Neuronal stem cell (in vitro differentiated cells): ENCODE results near the gene CDC42EP3.

Experiments
- DNase-seq: peaks from one replicate; pipeline ENCODE4 v3.0.0-alpha.2; 2013; ENCODE audit warnings: low spot score
- H2AFZ ChIP-seq: one replicate; pipeline ENCODE4 v1.6.1; 2013; ENCODE audit warnings: mild to moderate bottlenecking, low read length, inconsistent platforms
- H2AK5ac ChIP-seq: 2 replicates; pipeline ENCODE4 v1.6.1; 2013; ENCODE audit warnings: low read depth, mild to moderate bottlenecking, inconsistent platforms, low read length, moderate library complexity, mixed read lengths
- H2BK120ac ChIP-seq: 2 replicates; pipeline ENCODE4 v1.6.1; 2013; ENCODE audit warnings: low read depth, mild to moderate bottlenecking, inconsistent platforms, low read length, moderate library complexity, mixed read lengths
- H2BK12ac ChIP-seq: one replicate; pipeline ENCODE4 v1.6.1; 2013; ENCODE audit warnings: low read length, inconsistent platforms
- H2BK15ac ChIP-seq: 2 replicates; pipeline ENCODE4 v1.6.1; 2013; ENCODE audit warnings: mild to moderate bottlenecking, low read length, inconsistent platforms, mixed read lengths
- H2BK5ac ChIP-seq: one replicate; pipeline ENCODE4 v1.6.1; 2013; ENCODE audit warnings: inconsistent platforms, mild to moderate bottlenecking, low read length, moderate library complexity
- H3K14ac ChIP-seq: one replicate; pipeline ENCODE4 v1.6.1; 2013; ENCODE audit warnings: low read length, inconsistent platforms
- H3K18ac ChIP-seq: 2 replicates; pipeline ENCODE4 v1.6.1; 2013; ENCODE audit warnings: low read length, inconsistent platforms
- H3K23ac ChIP-seq: 2 replicates; pipeline ENCODE4 v1.6.1; 2013; ENCODE audit warnings: low read depth, mild to moderate bottlenecking, mixed read lengths, low read length, inconsistent platforms; ENCODE audit not compliant: poor library complexity
- H3K27ac ChIP-seq: replicated peaks from 3 replicates; pipeline ENCODE4 v1.5.1; 2013; ENCODE audit warnings: low read length, inconsistent platforms
- H3K27me3 ChIP-seq, 3 experiments: 2 replicates each; pipeline ENCODE4 v1.6.1; 2013; ENCODE audit warnings: low read length in 3 of 3, mild to moderate bottlenecking in 2 of 3, inconsistent platforms in 1 of 3, low read depth in 1 of 3, mixed read lengths in 1 of 3, moderate library complexity in 1 of 3; ENCODE audit not compliant: control insufficient read depth in 3 of 3, insufficient read depth in 3 of 3
- H3K36me3 ChIP-seq, 2 donors: replicated peaks in 1 of 2; 2 replicates each; pipeline ENCODE4 v1.6.1; 2013; ENCODE audit warnings: low read length in 2 of 2; ENCODE audit not compliant: control insufficient read depth in 2 of 2, insufficient read depth in 2 of 2
- H3K4ac ChIP-seq: 2 replicates; pipeline ENCODE4 v1.6.1; 2013; ENCODE audit warnings: inconsistent platforms, mild to moderate bottlenecking, low read length, moderate library complexity
- H3K4me1 ChIP-seq, 2 donors: 1 replicate in 1 of 2; 2 replicates in 1 of 2; pipeline ENCODE4 v1.6.1; 2013; ENCODE audit warnings: low read length in 2 of 2, low read depth in 1 of 2; ENCODE audit not compliant: control insufficient read depth in 2 of 2, insufficient read depth in 1 of 2
- H3K4me2 ChIP-seq: one replicate; pipeline ENCODE4 v1.6.1; 2013; ENCODE audit warnings: mild to moderate bottlenecking, low read length, inconsistent platforms; ENCODE audit not compliant: insufficient read depth, poor library complexity, severe bottlenecking
- H3K4me3 ChIP-seq, 2 donors: 2 replicates each; pipeline ENCODE4 v1.5.1; 2013; ENCODE audit warnings: low read length in 2 of 2, mild to moderate bottlenecking in 2 of 2, inconsistent platforms in 1 of 2, moderate library complexity in 1 of 2
- H3K79me1 ChIP-seq: one replicate; pipeline ENCODE4 v1.6.1; 2013; ENCODE audit warnings: low read depth, mild to moderate bottlenecking, inconsistent platforms, low read length, moderate library complexity
- H3K9ac ChIP-seq: one replicate; pipeline ENCODE4 v1.6.1; 2013; ENCODE audit warnings: mild to moderate bottlenecking, low read depth, low read length, inconsistent platforms; ENCODE audit not compliant: poor library complexity
- H3K9me3 ChIP-seq, 2 donors: replicated peaks in 1 of 2; 2 replicates each; pipeline versions ENCODE3 to v1.6.1; 2013; ENCODE audit warnings: low read length in 2 of 2, mild to moderate bottlenecking in 2 of 2, inconsistent platforms in 1 of 2, low read depth in 1 of 2, mixed read lengths in 1 of 2, moderate library complexity in 1 of 2; ENCODE audit not compliant: control insufficient read depth in 2 of 2, insufficient read depth in 1 of 2
- H4K8ac ChIP-seq: one replicate; pipeline ENCODE4 v1.6.1; 2013; ENCODE audit warnings: low read depth, mild to moderate bottlenecking, inconsistent platforms, low read length, moderate library complexity
- H4K91ac ChIP-seq: one replicate; pipeline ENCODE4 v1.6.1; 2013; ENCODE audit warnings: low read length, low read depth, mild to moderate bottlenecking, inconsistent platforms; ENCODE audit not compliant: poor library complexity
- WGBS, 2 donors: extraction: QIAGEN DNeasy Blood & Tissue Kit; methylation state at CpG; one replicate each; pipeline ENCODE4 v1.1.7; 2013; ENCODE audit warnings: missing lambda C conversion rate in 2 of 2, mixed read lengths in 1 of 2; ENCODE audit not compliant: insufficient read length in 2 of 2, insufficient replicate concordance in 1 of 2; ENCODE audit errors: extremely low coverage in 2 of 2; 5-methylcytosine and 5-hydroxymethylcytosine counted together

CDC42EP3 gene

GRCh38 chr2:37645362-37645761, 26.1 kb downstream of the CDC42EP3 start:
- Histone ChIP-seq H3K27ac (no peak overlapping the region), H3K36me3 (peaks cover 24 to 91% of the 10 kb centered on the region in 2 donors), H3K4me2 (no peak overlapping the region), H2AK5ac (no peak overlapping the region), H2BK5ac (no peak overlapping the region), H2BK120ac (no peak overlapping the region), H2AFZ (no peak overlapping the region), H3K27me3 (no peaks in the 10 kb centered on the region), H3K4me3 (no peak overlapping the region), H3K18ac (no peak overlapping the region), H2BK15ac (no peak overlapping the region), H4K91ac (no peak overlapping the region), H3K79me1 (peaks cover 4% of the 10 kb centered on the region), H3K23ac (no peak overlapping the region), H3K9me3 (peaks cover 4 to 44% of the 10 kb centered on the region in 2 donors), H3K14ac (no peak overlapping the region), H3K9ac (no peak overlapping the region), H3K4me1 (no peaks in the 10 kb centered on the region), H4K8ac (no peak overlapping the region), H2BK12ac (no peak overlapping the region), H3K4ac (no peak overlapping the region)
- WGBS, 2 donors: no CpG with 5 or more reads among the region's 6 CpGs
- no peak for DNase-seq

GRCh38 chr2:37644191-37644590, 27.3 kb downstream of the CDC42EP3 start:
- no peaks in the 10 kb centered on the region for H3K4me1 ChIP-seq

DNA sequence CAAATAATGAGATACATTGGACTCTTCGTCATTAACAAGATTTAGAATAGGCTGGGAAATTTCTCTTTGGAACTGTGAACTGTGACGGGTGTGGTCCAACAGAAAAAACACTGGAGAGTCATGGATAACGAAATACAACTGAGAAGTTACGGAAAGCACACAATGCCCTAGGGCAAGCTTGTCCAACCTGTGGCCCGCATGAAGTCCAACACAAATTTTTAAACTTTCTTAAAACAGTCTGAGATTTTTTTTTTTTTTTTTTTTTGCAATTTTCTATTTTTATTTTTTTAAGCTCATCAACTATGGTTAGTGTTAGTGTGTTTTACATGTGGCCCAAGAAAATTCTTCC, 27.7 kb downstream of the CDC42EP3 start:
- Histone ChIP-seq H3K36me3 (peaks cover 24 to 79% of the 10 kb centered on the region in 2 donors), H2BK15ac (no peak overlapping the region), H3K79me1 (peaks cover under 1% of the 10 kb centered on the region), H2BK5ac (no peak overlapping the region), H2AFZ (no peak overlapping the region), H3K4me2 (no peak overlapping the region), H4K91ac (no peak overlapping the region), H2BK12ac (no peak overlapping the region), H3K4me1 (no peaks in the 10 kb centered on the region), H4K8ac (no peak overlapping the region), H2AK5ac (no peak overlapping the region), H2BK120ac (no peak overlapping the region), H3K27me3 (no peaks in the 10 kb centered on the region), H3K27ac (no peak overlapping the region), H3K4ac (no peak overlapping the region), H3K18ac (no peak overlapping the region), H3K9me3 (peaks cover 4 to 35% of the 10 kb centered on the region in 2 donors), H3K4me3 (no peak overlapping the region), H3K23ac (no peak overlapping the region), H3K14ac (no peak overlapping the region), H3K9ac (no peak overlapping the region)
- DNase-seq: no peak
- no CpG with 5 or more reads among the region's 5 CpGs for WGBS, 2 donors

More at GRCh38 chr2:37644191-37644590, 27.3 kb downstream of the CDC42EP3 start:
- no peak overlapping the region for H4K91ac ChIP-seq
- no peak overlapping the region for H3K9ac ChIP-seq
- peaks cover 2% of the 10 kb centered on the region for H3K79me1 ChIP-seq
- no peak overlapping the region for H2BK5ac ChIP-seq
- H4K8ac ChIP-seq: no peak overlapping the region
- peaks cover 24 to 80% of the 10 kb centered on the region in 2 donors for H3K36me3 ChIP-seq
- H3K27ac ChIP-seq: no peak overlapping the region
- no peak overlapping the region for H2BK12ac ChIP-seq
- H3K9me3 ChIP-seq: peaks cover 4 to 36% of the 10 kb centered on the region in 2 donors
- H3K27me3 ChIP-seq: no peaks in the 10 kb centered on the region
- no peak overlapping the region for H3K18ac ChIP-seq
- H3K4ac ChIP-seq: no peak overlapping the region
- no peak overlapping the region for H3K14ac ChIP-seq
- no peak overlapping the region for H3K4me2 ChIP-seq
- H2BK120ac ChIP-seq: no peak overlapping the region
- H3K23ac ChIP-seq: no peak overlapping the region
- no CpG with 5 or more reads among the region's 5 CpGs for WGBS, 2 donors
- H3K4me3 ChIP-seq: no peak overlapping the region
- no peak for DNase-seq
- no peak overlapping the region for H2AK5ac ChIP-seq
- H2BK15ac ChIP-seq: no peak overlapping the region
- H2AFZ ChIP-seq: no peak overlapping the region

- Histone ChIP-seq H2AK5ac (no peak overlapping the region), H3K4ac (no peak overlapping the region), H4K8ac (no peak overlapping the region), H3K23ac (no peak overlapping the region), H3K4me3 (no peak overlapping the region), H3K9ac (no peak overlapping the region), H2BK15ac (no peak overlapping the region), H4K91ac (no peak overlapping the region), H3K9me3 (peaks cover 2 to 29% of the 10 kb centered on the region in 2 donors), H2AFZ (no peak overlapping the region), H3K36me3 (peaks cover 21 to 73% of the 10 kb centered on the region in 2 donors), H2BK120ac (no peak overlapping the region), H3K4me2 (no peak overlapping the region), H2BK5ac (no peak overlapping the region), H3K27me3 (no peaks in the 10 kb centered on the region), H3K79me1 (no peaks in the 10 kb centered on the region), H3K4me1 (no peaks in the 10 kb centered on the region), H3K14ac (no peak overlapping the region), H2BK12ac (no peak overlapping the region), H3K18ac (no peak overlapping the region), H3K27ac (no peak overlapping the region)
- no CpG with 5 or more reads among the region's 6 CpGs for WGBS, 2 donors
- DNase-seq: no peak
Measured at GRCh38 chr2:37642907-37643729, 28.3 kb downstream of the CDC42EP3 start.
